H1 (cell line): ENCODE data around the gene ADAMTS14. TPM values are rescaled to one million over a fixed set of nuclear protein-coding genes. Genes with fewer than 3 reads are reported as not detected.

Experiments
- CTCF ChIA-PET: fragments of 300-600 bp; sonication (Branson Sonifier 250); formaldehyde crosslinking; loops from one replicate; lab custom pipeline; 2021; ENCODE audit not compliant: partially characterized antibody; lab: Charles Lee
- POLR2A ChIA-PET: fragments of 300-600 bp; sonication (Branson Sonifier 250); formaldehyde crosslinking; loops from one replicate; lab custom pipeline; 2021; ENCODE audit warnings: inconsistent platforms; ENCODE audit not compliant: partially characterized antibody; lab: Charles Lee
- DNase-seq, 2 experiments: peaks; one replicate each; pipeline versions ENCODE4 v3.0.0 to v3.0.0-alpha.2; 2010 to 2022; ENCODE audit warnings: low spot score in 2 of 2, low read depth in 1 of 2, mixed read lengths in 1 of 2
- FAIRE-seq: peaks from 2 replicates; lab custom pipeline; 2011; peaks lifted over from hg19 to GRCh38; lab: Jason Lieb, UNC
- H2AFZ ChIP-seq: 2 replicates; pipeline ENCODE4 v1.8.1; 2012; ENCODE audit warnings: low read length, inconsistent platforms
- H2AK5ac ChIP-seq: 2 replicates; pipeline ENCODE4 v1.6.1; 2013; ENCODE audit warnings: low read depth, low read length
- H2BK120ac ChIP-seq: replicated peaks from 2 replicates; pipeline ENCODE3; 2013; ENCODE audit warnings: low read depth, low read length, inconsistent platforms
- H2BK12ac ChIP-seq: 2 replicates; pipeline ENCODE4 v1.6.1; 2013; ENCODE audit warnings: low read depth, low read length
- H2BK15ac ChIP-seq: 2 replicates; pipeline ENCODE4 v1.6.1; 2013; ENCODE audit warnings: low read length
- H2BK20ac ChIP-seq: 2 replicates; pipeline ENCODE4 v1.6.1; 2013; ENCODE audit warnings: low read length
- H2BK5ac ChIP-seq: 2 replicates; pipeline ENCODE4 v1.6.1; 2013; ENCODE audit warnings: low read depth, low read length
- H3K14ac ChIP-seq: 2 replicates; pipeline ENCODE4 v1.6.1; 2013; ENCODE audit warnings: inconsistent platforms; ENCODE audit not compliant: insufficient read length
- H3K18ac ChIP-seq: 2 replicates; pipeline ENCODE4 v1.6.1; 2013; ENCODE audit warnings: low read length; ENCODE audit errors: extremely low read depth
- H3K23ac ChIP-seq: 2 replicates; pipeline ENCODE4 v1.6.1; 2013; ENCODE audit warnings: inconsistent platforms; ENCODE audit not compliant: insufficient read length
- H3K23me2 ChIP-seq: 2 replicates; pipeline ENCODE4 v1.6.1; 2013; ENCODE audit warnings: low read depth, low read length
- H3K27ac ChIP-seq: 2 replicates; pipeline ENCODE4 v1.6.1; 2011; ENCODE audit warnings: low read depth, low read length, inconsistent platforms
- H3K27me3 ChIP-seq, 4 experiments: replicated peaks in 1 of 4; 1 replicate in 1 of 4; 2 replicates in 3 of 4; pipeline versions ENCODE4 v1.6.1 to v1.8.1; 2011 to 2013; ENCODE audit warnings: low read length in 3 of 4, mild to moderate bottlenecking in 3 of 4, inconsistent platforms in 2 of 4, mixed read lengths in 2 of 4, moderate library complexity in 1 of 4; ENCODE audit not compliant: control insufficient read depth in 3 of 4, insufficient read depth in 3 of 4; ENCODE audit errors: extremely low read depth in 1 of 4
- H3K36me3 ChIP-seq, 4 experiments: 2 replicates each; pipeline versions ENCODE4 v1.6.1 to v1.8.1; 2011 to 2013; ENCODE audit warnings: mild to moderate bottlenecking in 4 of 4, low read length in 3 of 4, moderate library complexity in 2 of 4, control low read depth in 1 of 4, inconsistent platforms in 1 of 4; ENCODE audit not compliant: insufficient read depth in 4 of 4, control insufficient read depth in 2 of 4
- H3K4ac ChIP-seq: replicated peaks from 2 replicates; pipeline ENCODE3; 2013; ENCODE audit warnings: low read length, low read depth, mixed read lengths, inconsistent platforms; ENCODE audit not compliant: insufficient read length
- H3K4me1 ChIP-seq, 4 experiments: replicated peaks in 1 of 4; 1 replicate in 1 of 4; 2 replicates in 3 of 4; pipeline versions ENCODE4 v1.6.1 to v1.8.1; 2011 to 2013; ENCODE audit warnings: low read length in 3 of 4, inconsistent platforms in 2 of 4, mixed read lengths in 1 of 4; ENCODE audit not compliant: insufficient read depth in 4 of 4, control insufficient read depth in 3 of 4
- H3K4me2 ChIP-seq, 2 experiments: 2 replicates each; pipeline versions ENCODE4 v1.6.1 to v1.8.1; 2011 to 2013; ENCODE audit warnings: low read depth in 2 of 2, low read length in 2 of 2, control low read depth in 1 of 2, inconsistent platforms in 1 of 2, mild to moderate bottlenecking in 1 of 2; ENCODE audit not compliant: insufficient read depth in 1 of 2
- H3K4me3 ChIP-seq, 4 experiments: fragments of 200-600, 300-600 bp in 1 of 4; sonication (generic), shearing (Covaris generic), sonication (Bioruptor Twin) in 1 of 4; 2 replicates each; pipeline versions ENCODE4 v1.5.1 to v1.8.1; 2011 to 2016; ENCODE audit warnings: low read length in 4 of 4, low read depth in 3 of 4, control low read depth in 2 of 4, inconsistent platforms in 2 of 4, mild to moderate bottlenecking in 2 of 4, mixed read lengths in 1 of 4, moderate library complexity in 1 of 4; ENCODE audit not compliant: insufficient read depth in 2 of 4; ENCODE audit errors: extremely low read depth in 1 of 4
- H3K56ac ChIP-seq: replicated peaks from 2 replicates; pipeline ENCODE3; 2013; ENCODE audit warnings: low read depth, mild to moderate bottlenecking, mixed read lengths, low read length, inconsistent platforms; ENCODE audit not compliant: insufficient read length
- H3K79me1 ChIP-seq: 2 replicates; pipeline ENCODE4 v1.6.1; 2013; ENCODE audit warnings: low read depth, low read length, control low read depth
- H3K79me2 ChIP-seq, 2 experiments: 2 replicates each; pipeline versions ENCODE4 v1.6.1 to v1.8.1; 2012 to 2013; ENCODE audit warnings: low read length in 2 of 2, mild to moderate bottlenecking in 2 of 2, inconsistent platforms in 1 of 2; ENCODE audit not compliant: insufficient read depth in 2 of 2, control insufficient read depth in 1 of 2
- H3K9ac ChIP-seq, 4 experiments: replicated peaks in 1 of 4; 1 replicate in 1 of 4; 2 replicates in 3 of 4; pipeline versions ENCODE4 v1.6.1 to v1.8.1; 2011 to 2013; ENCODE audit warnings: low read depth in 3 of 4, low read length in 3 of 4, control low read depth in 2 of 4, mild to moderate bottlenecking in 2 of 4, moderate library complexity in 2 of 4, inconsistent platforms in 1 of 4; ENCODE audit errors: extremely low read depth in 1 of 4
- H3K9me3 ChIP-seq, 2 experiments: 2 replicates each; pipeline versions ENCODE4 v1.6.1 to v1.8.1; 2012 to 2013; ENCODE audit warnings: mild to moderate bottlenecking in 2 of 2, moderate library complexity in 2 of 2, control low read depth in 1 of 2, inconsistent platforms in 1 of 2, low read depth in 1 of 2, low read length in 1 of 2, mixed read lengths in 1 of 2; ENCODE audit not compliant: insufficient read depth in 2 of 2
- H4K20me1 ChIP-seq, 2 experiments: replicated peaks in 1 of 2; 2 replicates each; pipeline versions ENCODE3 to v1.8.1; 2011 to 2013; ENCODE audit warnings: inconsistent platforms in 2 of 2, low read length in 2 of 2, mild to moderate bottlenecking in 1 of 2; ENCODE audit not compliant: insufficient read depth in 2 of 2, control insufficient read depth in 1 of 2
- H4K5ac ChIP-seq: 2 replicates; pipeline ENCODE4 v1.6.1; 2013; ENCODE audit warnings: low read length, low read depth, mixed read lengths, inconsistent platforms; ENCODE audit not compliant: insufficient read length
- H4K8ac ChIP-seq: 2 replicates; pipeline ENCODE4 v1.8.0; 2013; ENCODE audit warnings: mild to moderate bottlenecking, moderate library complexity, low read length, inconsistent platforms; ENCODE audit not compliant: insufficient read depth; ENCODE audit errors: extremely low read depth
- H4K91ac ChIP-seq: replicated peaks from 2 replicates; pipeline ENCODE3; 2013; ENCODE audit warnings: low read length, mixed read lengths, inconsistent platforms; ENCODE audit not compliant: insufficient read length
- CHD1 ChIP-seq: IDR thresholded peaks from 2 replicates; pipeline ENCODE4 v1.6.1; 2012; ENCODE audit warnings: low read depth, low read length, improper control_type of control experiment
- CTBP2 ChIP-seq: IDR thresholded peaks from 2 replicates; pipeline ENCODE4 v1.7.0; 2011; ENCODE audit warnings: borderline replicate concordance, mild to moderate bottlenecking, moderate library complexity, mixed read lengths, low read length; ENCODE audit not compliant: insufficient read depth, insufficient read length
- KDM1A ChIP-seq: fragments of 200-600, 300-600 bp; sonication (generic); IDR thresholded peaks from 2 replicates; pipeline ENCODE4 v1.7.1; 2016; ENCODE audit warnings: mild to moderate bottlenecking, low read length, borderline replicate concordance
- WGBS, 2 experiments: shearing (Covaris generic) in 1 of 2; methylation state at CpG; one replicate each; pipeline versions ENCODE4 v1.1.6 to v1.1.7; 2013 to 2015; ENCODE audit warnings: low lambda C conversion rate in 2 of 2, mixed read lengths in 2 of 2, inconsistent platforms in 1 of 2, low coverage in 1 of 2, missing lambda C conversion rate in 1 of 2; ENCODE audit not compliant: insufficient replicate concordance in 2 of 2, insufficient coverage in 1 of 2, insufficient read length in 1 of 2; ENCODE audit errors: extremely low coverage in 1 of 2, missing lambda C conversion rate in 1 of 2; 5-methylcytosine and 5-hydroxymethylcytosine counted together
- polyA plus RNA-seq, 7 experiments: library from polyadenylated mRNA; depleted of rRNA in 3 of 7; stranded (reverse) in 5 of 7; unstranded in 2 of 7; fragments of >200 nt in 5 of 7; fragments of 200-250 nt in 2 of 7; gene quantifications; 1 replicate in 5 of 7; 2 replicates in 1 of 7; 4 replicates in 1 of 7; pipeline versions ENCODE4 v1.2.1 to v1.2.3, GENCODE V29; 2011 to 2013; ENCODE audit warnings: missing spikeins in 2 of 7, mixed read lengths in 2 of 7
- total RNA-seq: library from RNA; stranded (reverse); fragmentation: NEBNext Ultra II Directional; extraction: Animal tissue kit (Norgen Biotek cat#: 25700); gene quantifications from 2 replicates; pipeline ENCODE4 v1.2.1, GENCODE V29; 2021

Gene ADAMTS14
- total and polyA plus RNA-seq, 2 of the 8 experiments (the other 6 are each of a cell fraction or from before 2014, with no cell fraction given), result 2.0 to 2.3 TPM

- TF ChIP-seq CHD1, result no peak
- no peak for TF ChIP-seq KDM1A
- peak; percentile 34 for TF ChIP-seq CTBP2
- TF ChIP-seq, all 59 proteins: peak for 1
- Histone ChIP-seq H3K4me3 (no peak overlapping the region; a peak in 1 of 8 replicates), H4K91ac (peak overlapping the region; percentile 97), H3K27me3 (no peaks in the 10 kb centered on the region), H3K23ac (no peak overlapping the region), H3K36me3 (no peaks in the 10 kb centered on the region), H3K56ac (peak overlapping the region; percentile 52), H4K8ac (peak overlapping the region; percentile 39; the same call in 1 of the 2 replicates), H2AK5ac (peak overlapping the region; percentile 77), H3K4ac (peak overlapping the region; percentile 86), H4K5ac (peak overlapping the region; percentile 58), H3K27ac (peak overlapping the region; percentile 60; the same call in 1 of the 2 replicates), H4K20me1 (no peaks in the 10 kb centered on the region), H3K9me3 (peaks cover 7 to 17% of the 10 kb centered on the region in 2 experiments; a peak in 3 of 4 replicates), H3K4me1 (peaks cover 10 to 24% (median 15%) of the 10 kb centered on the region in 4 experiments), H3K18ac (peak overlapping the region; percentile 99), H3K9ac (no peak overlapping the region; a peak in 1 of 7 replicates), H2AFZ (no peak overlapping the region), H2BK5ac (peak overlapping the region; percentile 98), H2BK12ac (peak overlapping the region; percentile 90; the same call in 1 of the 2 replicates), H3K23me2 (no peaks in the 10 kb centered on the region), H3K14ac (no peak overlapping the region), H3K4me2 (peak overlapping the region; percentile 4 to 20; a peak in 2 of 4 replicates), H2BK15ac (0 out of 2 replicates have a peak overlapping the region, but pooled peaks have one; percentile 83), H2BK120ac (peak overlapping the region; percentile 90), H3K79me1 (no peaks in the 10 kb centered on the region), H2BK20ac (peak overlapping the region; percentile 94), H3K79me2 (no peaks in the 10 kb centered on the region)
- 85% methylated on average over 3 of the region's 3 CpGs; no CpG with 5 or more reads in 1 of the 2 experiments for WGBS, 2 experiments
- no peak for FAIRE-seq
- peak in 1 of 2 experiments; percentile 56 for DNase-seq
- CTCF ChIA-PET, result interaction anchor here (0.7 to 1.7 kb wide), 4 partner anchors 10 to 256 kb away, joined by 3 to 6 read pairs (median 4); no protein-coding TSS in a partner anchor
- POLR2A ChIA-PET, result interaction anchor here (1.0 to 1.6 kb wide), 4 partner anchors 9 to 137 kb away, joined by 3 to 4 read pairs (median 4); no protein-coding TSS in a partner anchor
Measured at GRCh38 chr10:70622981-70623844, 49.1 kb upstream of the ADAMTS14 start.
